Dedifferentiated amniotic fluid mesenchymal stem cell (primary cell): ENCODE results near the gene SSBP4.

Experiments used
- DNase-seq: peaks from one replicate; pipeline ENCODE4 v3.0.0-alpha.2; 2016; ENCODE audit errors: extremely low spot score

Gene SSBP4

GRCh38 chr19:18444513-18444912 is 25.3 kb downstream of the SSBP4 start:
- DNase-seq, result no peak

GRCh38 chr19:18445262-18445948 is 26.2 kb downstream of the SSBP4 start:
- DNase-seq, result no peak

- DNase-seq, result no peak
These were observed 27.1 kb downstream of the SSBP4 start for GRCh38 chr19:18446145-18446810.

GRCh38 chr19:18446811-18447359 is 27.7 kb downstream of the SSBP4 start:
- no peak for DNase-seq

- no peak for DNase-seq
These were observed 30.4 kb downstream of the SSBP4 start for GRCh38 chr19:18449552-18449951.

GRCh38 chr19:18450021-18450930 is 31.1 kb downstream of the SSBP4 start:
- no peak for DNase-seq

GRCh38 chr19:18450931-18451836 is 32.0 kb downstream of the SSBP4 start:
- peak; percentile 43 for DNase-seq

GRCh38 chr19:18452386-18452785 is 33.2 kb downstream of the SSBP4 start:
- no peak for DNase-seq

- no peak for DNase-seq
These were observed 34.2 kb downstream of the SSBP4 start for GRCh38 chr19:18453269-18454024.

- DNase-seq, result no peak
These were observed 37.1 kb downstream of the SSBP4 start for GRCh38 chr19:18456279-18456678.

- no peak for DNase-seq
These were observed 37.8 kb downstream of the SSBP4 start for GRCh38 chr19:18456974-18457373.

- no peak for DNase-seq
These were observed 38.5 kb downstream of the SSBP4 start for GRCh38 chr19:18457483-18458331.

- no peak for DNase-seq
These were observed 41.7 kb downstream of the SSBP4 start for GRCh38 chr19:18460900-18461299.

GRCh38 chr19:18461471-18461870 is 42.3 kb downstream of the SSBP4 start:
- DNase-seq, result no peak

GRCh38 chr19:18464646-18465045 is 45.4 kb downstream of the SSBP4 start:
- peak; percentile 84 for DNase-seq

- no peak for DNase-seq
These were observed 46.2 kb downstream of the SSBP4 start for GRCh38 chr19:18465214-18465963.

- no peak for DNase-seq
These were observed 46.8 kb downstream of the SSBP4 start for GRCh38 chr19:18465964-18466339.

GRCh38 chr19:18466354-18466753 is 47.2 kb downstream of the SSBP4 start:
- no peak for DNase-seq

GRCh38 chr19:18467978-18468377 is 48.8 kb downstream of the SSBP4 start:
- no peak for DNase-seq
